ENCODE measurements around the gene ARHGEF5. TPM values are rescaled to one million over a fixed set of nuclear protein-coding genes. Genes with fewer than 3 reads are reported as not detected.
"Not testable (repeated sequence)": the region's sequence is repeated elsewhere in the genome, so short reads cannot be mapped to it uniquely, and the experiment has no call there.

The ARHGEF5 gene
- total RNA-seq (2012; rRNA removed) (under 0.01 TPM in 2 replicates), polyA plus RNA-seq (2012; rRNA removed) (0.10 and 0.19 TPM in 2 replicates), Bru-seq, nascent RNA (percentile 20 among the genes with signal in this experiment), BruChase-seq, experiment 1, labeled RNA remaining after a 6-hour chase (percentile 22 among the genes with signal in this experiment), BruChase-seq, experiment 2, labeled RNA remaining after a 2-hour chase (percentile 20 among the genes with signal in this experiment)
- 0.04 and 0.12 TPM in 2 replicates for polyA plus RNA-seq (2012; cell fraction: cytosol; rRNA removed)
- 0.17 and 0.26 TPM in 2 replicates for polyA plus RNA-seq (2012; cell fraction: nucleus; rRNA removed; ENCODE audit: low replicate concordance)
- long read RNA-seq: 0 reads

GRCh38 chr7:144355176-144355822 is at the start of gene ARHGEF5:
TSS of gene ARHGEF5 (plus strand) at chr7:144355402. CDS start at chr7:144362670, 7,268 bp downstream.
- CTCF ChIA-PET; H2BK5ac ChIP-seq (ENCODE audit: low read depth, low read length, poor library complexity, severe bottlenecking); BruUV-seq (replicated peaks); H2AK9ac ChIP-seq (replicated peaks; ENCODE audit: low read depth, low read length, poor library complexity); H3K9me3 ChIP-seq (ENCODE audit: control insufficient read depth, insufficient read depth, low read length); H4K20me1 ChIP-seq (ENCODE audit: insufficient read depth, low read length); H3K4me2 ChIP-seq (ENCODE audit: low read depth, low read length); H3K9me1 ChIP-seq (ENCODE audit: insufficient read depth, low read length); H4K91ac ChIP-seq (ENCODE audit: insufficient read depth, low read depth, low read length); H3K79me1 ChIP-seq (ENCODE audit: low read depth in 1 of 2, low read length in 2 of 2); H3K23ac ChIP-seq (ENCODE audit: low read depth, low read length); H2BK120ac ChIP-seq (ENCODE audit: low read depth, low read length); H3K27me3 ChIP-seq (ENCODE audit: control insufficient read depth, insufficient read depth, low read length); H2BK20ac ChIP-seq (ENCODE audit: low read depth, low read length); H3K18ac ChIP-seq (ENCODE audit: low read depth, low read length); H3K27ac ChIP-seq (ENCODE audit: insufficient read depth, low read length); DNase-seq; H2BK15ac ChIP-seq (ENCODE audit: low read depth, low read length); H3K36me3 ChIP-seq (ENCODE audit: control insufficient read depth, insufficient read depth, low read length); H3K4ac ChIP-seq (ENCODE audit: low read depth, low read length); intact Hi-C loops (cut with micrococcal nuclease); H3K56ac ChIP-seq (ENCODE audit: extremely low read depth, insufficient read depth, low read length); H3K14ac ChIP-seq (replicated peaks; ENCODE audit: low read depth, low read length); H3K9ac ChIP-seq (ENCODE audit: low read depth, low read length); H4K8ac ChIP-seq (ENCODE audit: low read depth in 2 of 2, low read length in 2 of 2); H3K4me1 ChIP-seq (ENCODE audit: control insufficient read depth, insufficient read depth, low read length); H2AK5ac ChIP-seq (ENCODE audit: low read depth, low read length); H2AFZ ChIP-seq (replicated peaks; ENCODE audit: low read length, poor library complexity); POLR2A ChIA-PET (ENCODE audit: unreplicated experiment); dilution Hi-C loops (cut with HindIII; ENCODE audit: low sequenced_read_pairs, unreplicated experiment); H3K4me3 ChIP-seq (ENCODE audit: insufficient read depth, low read depth, low read length); H4K5ac ChIP-seq (ENCODE audit: low read depth, low read length); in situ Hi-C loops (cut with MboI; ENCODE audit: low sequenced_read_pairs): not testable (repeated sequence)
- no CpG with 5 or more reads among the region's 50 CpGs for WGBS, 2 experiments (ENCODE audit: extremely low coverage in 2 of 2, insufficient read length in 1 of 2)
- ATAC-seq (ENCODE audit: low read depth): peak; percentile 66

GRCh38 chr7:144309702-144310101 is 45.5 kb upstream of the ARHGEF5 start:
- not testable (repeated sequence) for BruUV-seq (replicated peaks); ATAC-seq (ENCODE audit: low read depth)

More at GRCh38 chr7:144309702-144310101, 45.5 kb upstream of the ARHGEF5 start:
- H2BK5ac ChIP-seq (ENCODE audit: low read depth, low read length, poor library complexity, severe bottlenecking); H4K20me1 ChIP-seq (ENCODE audit: insufficient read depth, low read length); H4K91ac ChIP-seq (ENCODE audit: insufficient read depth, low read depth, low read length); DNase-seq; H3K27me3 ChIP-seq (ENCODE audit: control insufficient read depth, insufficient read depth, low read length); H3K27ac ChIP-seq (ENCODE audit: insufficient read depth, low read length); H3K23ac ChIP-seq (ENCODE audit: low read depth, low read length); dilution Hi-C loops (cut with HindIII; ENCODE audit: low sequenced_read_pairs, unreplicated experiment); H2BK15ac ChIP-seq (ENCODE audit: low read depth, low read length); in situ Hi-C loops (cut with MboI; ENCODE audit: low sequenced_read_pairs); H3K79me1 ChIP-seq (ENCODE audit: low read depth in 1 of 2, low read length in 2 of 2); H2AFZ ChIP-seq (replicated peaks; ENCODE audit: low read length, poor library complexity); H3K9me1 ChIP-seq (ENCODE audit: insufficient read depth, low read length); H4K8ac ChIP-seq (ENCODE audit: low read depth in 2 of 2, low read length in 2 of 2); H3K36me3 ChIP-seq (ENCODE audit: control insufficient read depth, insufficient read depth, low read length); intact Hi-C loops (cut with micrococcal nuclease); H2BK120ac ChIP-seq (ENCODE audit: low read depth, low read length); CTCF ChIA-PET; H3K4me2 ChIP-seq (ENCODE audit: low read depth, low read length); H3K9me3 ChIP-seq (ENCODE audit: control insufficient read depth, insufficient read depth, low read length); H3K4ac ChIP-seq (ENCODE audit: low read depth, low read length); H2AK9ac ChIP-seq (replicated peaks; ENCODE audit: low read depth, low read length, poor library complexity); H3K56ac ChIP-seq (ENCODE audit: extremely low read depth, insufficient read depth, low read length); H2BK20ac ChIP-seq (ENCODE audit: low read depth, low read length); H3K4me1 ChIP-seq (ENCODE audit: control insufficient read depth, insufficient read depth, low read length); H4K5ac ChIP-seq (ENCODE audit: low read depth, low read length); H2AK5ac ChIP-seq (ENCODE audit: low read depth, low read length); H3K4me3 ChIP-seq (ENCODE audit: insufficient read depth, low read depth, low read length); POLR2A ChIA-PET (ENCODE audit: unreplicated experiment); H3K14ac ChIP-seq (replicated peaks; ENCODE audit: low read depth, low read length); H3K18ac ChIP-seq (ENCODE audit: low read depth, low read length); H3K9ac ChIP-seq (ENCODE audit: low read depth, low read length): not testable (repeated sequence)
- no CpG with 5 or more reads among the region's 2 CpGs for WGBS, 2 experiments (ENCODE audit: extremely low coverage in 2 of 2, insufficient read length in 1 of 2)

Data from IMR-90 (cell line).